GM18867 (cell line): ENCODE results near the gene RTBDN.

ENCODE experiments used
- ATAC-seq: cut with Tn5 transposase; IDR thresholded peaks from one replicate; pipeline ENCODE4 v1.9.1; 2021; ENCODE audit warnings: mild to moderate bottlenecking, moderate library complexity; ENCODE audit not compliant: unreplicated experiment

RTBDN gene

DNA sequence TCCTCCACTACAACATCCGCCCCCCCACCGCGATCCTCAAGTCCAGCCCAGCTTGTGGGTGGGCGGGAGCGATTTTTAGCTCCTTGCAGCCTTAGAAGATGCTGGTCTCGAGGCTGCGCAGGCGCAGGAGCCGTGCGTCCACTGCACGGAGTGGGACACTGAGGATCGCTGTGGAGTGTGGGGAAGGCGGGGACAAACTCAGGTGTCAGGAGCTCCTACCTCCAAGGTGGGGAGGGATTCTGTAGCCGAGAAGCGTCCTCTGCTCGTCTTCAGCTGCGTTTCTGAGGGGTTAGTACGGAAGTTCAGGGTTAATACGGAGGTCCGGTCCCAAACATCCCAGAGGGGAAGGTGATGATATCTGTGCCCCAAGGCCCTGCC, at the start of gene RTBDN:
Gene RTBDN (minus strand): TSS at position 14 of the 378 bp plus-strand sequence. CDS start 4,600 bp downstream, outside the sequence.
- ATAC-seq: no peak

DNA sequence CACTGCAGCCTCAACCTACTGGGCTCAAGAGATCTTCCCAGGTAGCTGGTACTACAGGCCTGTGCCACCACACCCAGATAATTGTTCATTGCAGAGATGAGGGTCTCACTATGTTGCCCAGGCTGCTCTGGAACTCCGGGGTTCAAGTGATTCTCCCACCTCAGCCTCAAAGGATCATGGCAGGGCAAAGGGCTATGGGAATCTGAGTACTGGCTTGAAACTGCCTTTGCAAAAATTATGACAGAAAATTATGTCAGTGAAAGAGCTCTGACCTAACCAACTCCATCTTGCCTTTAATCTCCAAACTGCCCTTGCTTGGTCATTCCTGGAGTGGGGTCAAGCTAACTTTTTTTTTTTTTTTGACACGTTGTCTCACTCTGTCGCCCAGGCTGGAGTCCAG, 48.2 kb upstream of the RTBDN start:
- no peak for ATAC-seq

DNA sequence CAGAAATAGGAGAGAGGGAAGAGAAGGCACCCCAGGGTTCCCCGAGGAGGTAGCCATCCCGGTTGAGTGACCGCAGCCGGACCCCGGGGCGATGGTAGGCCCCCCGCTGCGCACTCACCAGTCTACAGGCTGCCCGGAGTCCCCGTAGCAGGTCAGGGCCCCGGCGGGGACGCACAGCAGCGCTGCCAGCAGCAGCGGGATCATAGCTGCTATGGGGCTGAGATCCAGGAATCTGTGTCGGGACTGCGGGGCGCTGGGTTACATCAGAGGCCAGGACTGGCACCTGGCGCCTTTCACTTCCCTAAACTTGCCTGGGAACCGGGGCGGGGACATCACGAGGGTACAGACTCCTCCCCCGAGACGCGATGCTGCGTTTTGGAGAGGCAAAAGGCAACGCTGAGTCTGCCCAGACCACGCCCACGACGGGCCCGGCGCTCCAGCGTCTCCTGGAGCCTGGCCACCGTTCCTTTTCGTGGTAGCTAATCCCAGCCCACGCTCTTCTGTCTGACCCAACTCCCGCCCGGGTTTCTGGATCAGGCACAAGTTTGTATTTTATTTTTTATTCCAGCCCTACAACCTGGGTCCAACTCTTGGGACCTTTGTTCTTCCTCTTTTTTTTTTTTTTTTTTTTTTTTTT, 46.9 kb upstream of the RTBDN start, which contains the start of gene DNASE2:
Gene DNASE2 (minus strand): TSS at position 278 of the 637 bp plus-strand sequence. CDS start 74 bp downstream, at position 204.
- ATAC-seq: peak; percentile 85

DNA sequence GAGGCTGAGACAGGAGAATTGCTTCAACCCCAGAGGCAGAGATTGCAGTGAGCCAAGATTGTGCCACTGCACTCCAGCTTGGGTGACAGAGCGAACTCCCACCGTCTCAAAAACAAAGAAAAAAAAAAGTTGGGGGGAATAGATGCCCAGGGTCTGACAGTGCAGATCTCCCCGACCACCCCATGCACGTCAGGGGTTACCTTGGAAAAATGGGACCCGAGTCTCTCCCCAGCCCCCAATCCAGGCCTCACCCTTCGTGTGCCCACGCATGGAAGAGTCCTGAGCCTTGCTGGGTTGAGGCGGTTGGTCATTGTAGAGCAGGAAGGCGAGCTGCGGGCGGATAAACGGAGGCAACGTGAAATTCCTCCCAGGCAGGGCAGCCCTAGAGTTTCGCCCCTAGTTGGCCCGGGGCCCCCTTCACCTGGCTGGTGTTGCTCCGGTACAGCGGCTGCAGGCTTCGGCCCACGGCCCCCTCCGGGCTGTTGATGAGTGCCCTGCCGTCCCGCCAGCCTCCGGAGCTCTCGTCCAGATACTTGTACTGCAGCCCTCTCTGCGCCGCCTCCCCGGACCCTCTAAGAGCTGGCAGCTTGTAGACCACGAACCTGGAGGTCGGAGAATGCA, 46.3 kb upstream of the RTBDN start:
- ATAC-seq: peak; percentile 8

DNA sequence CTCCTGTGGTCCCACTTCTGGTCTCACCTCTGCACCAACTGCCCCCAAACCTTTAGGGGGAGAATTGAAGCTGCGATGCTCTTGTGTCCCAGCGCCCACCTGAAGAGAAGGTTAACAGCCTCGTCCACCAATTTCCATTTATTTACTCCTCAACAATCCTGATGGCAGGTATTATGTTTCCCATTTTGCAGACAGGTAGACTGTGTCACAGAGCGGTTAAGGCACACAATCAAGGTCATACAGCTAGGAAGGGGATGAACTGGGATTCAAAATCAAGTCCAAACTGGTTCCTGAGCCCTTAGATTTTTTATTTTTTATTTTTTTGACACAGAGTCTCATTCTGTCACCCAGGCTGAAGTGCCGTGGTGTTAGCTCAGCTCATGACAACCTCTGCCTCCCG, 40.7 kb upstream of the RTBDN start:
- ATAC-seq: no peak

DNA sequence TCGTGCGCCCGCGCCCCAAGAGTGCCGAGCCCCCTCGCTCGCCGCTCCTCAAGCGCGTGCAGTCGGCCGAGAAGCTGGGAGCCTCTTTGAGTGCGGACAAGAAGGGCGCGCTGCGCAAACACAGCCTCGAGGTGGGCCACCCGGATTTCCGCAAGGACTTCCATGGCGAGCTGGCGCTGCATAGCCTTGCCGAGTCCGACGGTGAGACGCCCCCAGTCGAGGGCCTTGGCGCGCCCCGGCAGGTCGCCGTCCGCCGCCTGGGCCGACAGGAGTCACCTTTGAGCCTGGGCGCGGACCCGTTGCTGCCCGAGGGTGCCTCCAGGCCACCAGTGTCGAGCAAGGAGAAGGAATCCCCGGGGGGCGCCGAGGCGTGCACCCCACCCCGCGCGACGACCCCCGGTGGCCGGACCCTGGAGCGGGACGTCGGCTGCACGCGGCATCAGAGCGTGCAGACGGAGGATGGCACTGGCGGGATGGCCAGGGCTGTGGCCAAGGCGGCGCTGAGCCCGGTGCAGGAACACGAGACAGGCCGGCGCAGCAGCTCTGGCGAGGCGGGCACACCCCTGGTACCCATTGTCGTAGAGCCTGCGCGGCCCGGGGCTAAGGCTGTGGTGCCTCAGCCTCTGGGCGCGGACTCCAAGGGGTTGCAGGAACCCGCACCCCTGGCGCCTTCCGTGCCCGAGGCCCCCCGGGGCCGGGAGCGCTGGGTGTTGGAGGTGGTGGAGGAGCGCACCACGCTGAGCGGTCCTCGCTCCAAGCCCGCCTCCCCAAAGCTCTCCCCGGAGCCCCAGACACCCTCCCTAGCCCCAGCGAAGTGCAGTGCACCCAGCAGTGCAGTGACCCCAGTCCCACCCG, 39.7 kb upstream of the RTBDN start:
- ATAC-seq: no peak

DNA sequence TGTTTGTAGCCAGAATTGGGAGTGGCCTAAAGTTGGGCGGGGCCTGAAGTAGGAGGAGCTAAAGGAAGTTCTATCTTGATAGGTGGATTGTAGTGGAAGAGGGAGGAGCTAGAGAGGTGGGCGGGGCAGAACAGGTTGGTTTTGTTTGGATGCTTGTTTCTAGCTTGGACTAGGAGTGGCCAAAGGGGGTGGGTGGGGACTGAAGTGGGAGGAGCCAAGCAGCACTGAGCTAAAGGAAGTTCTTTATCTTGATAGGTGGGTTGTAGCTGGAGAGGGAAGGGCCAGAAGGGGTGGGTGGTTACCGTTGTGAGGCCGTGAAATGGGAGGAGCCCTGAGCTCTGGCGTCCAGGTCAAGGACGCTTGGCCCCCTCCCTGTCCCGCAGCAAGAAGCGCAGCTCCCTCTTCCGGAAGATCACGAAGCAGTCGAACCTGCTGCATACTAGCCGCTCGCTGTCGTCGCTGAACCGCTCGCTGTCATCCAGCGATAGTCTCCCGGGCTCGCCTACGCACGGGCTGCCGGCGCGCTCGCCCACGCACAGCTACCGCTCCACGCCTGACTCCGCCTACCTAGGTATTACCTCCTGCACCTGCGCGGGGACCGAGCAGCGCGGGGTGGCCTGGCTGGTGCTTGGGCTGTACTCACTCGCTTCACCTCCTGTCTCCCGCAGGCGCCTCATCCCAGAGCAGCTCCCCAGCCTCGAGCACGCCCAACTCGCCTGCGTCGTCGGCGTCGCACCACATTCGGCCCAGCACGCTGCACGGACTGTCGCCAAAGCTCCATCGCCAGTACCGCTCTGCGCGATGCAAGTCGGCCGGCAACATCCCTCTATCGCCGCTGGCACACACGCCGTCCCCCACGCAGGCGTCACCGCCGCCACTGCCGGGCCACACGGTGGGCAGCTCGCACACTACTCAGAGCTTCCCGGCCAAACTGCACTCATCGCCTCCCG, 38.8 kb upstream of the RTBDN start:
- ATAC-seq: peak; percentile 43

DNA sequence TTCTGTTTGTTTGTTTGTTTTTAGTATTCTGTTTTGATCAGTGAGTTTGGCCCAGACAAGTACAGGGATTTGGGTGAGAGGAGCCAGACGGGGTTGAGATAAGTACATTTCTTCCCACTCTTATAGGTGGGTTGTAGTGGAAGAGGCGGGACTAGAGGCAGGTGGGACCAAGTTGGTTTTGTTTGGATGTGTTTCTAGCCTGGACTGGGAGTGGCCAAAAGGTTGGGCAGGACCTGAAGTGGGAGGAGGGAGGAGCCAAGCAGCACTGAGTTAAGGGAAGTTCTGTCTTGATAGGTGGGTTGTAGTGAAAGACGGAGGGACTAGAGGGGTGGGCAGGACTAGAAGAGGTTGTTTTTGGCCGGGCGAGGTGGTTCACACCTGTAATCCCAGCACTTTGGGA, 37.9 kb upstream of the RTBDN start:
- ATAC-seq: no peak

DNA sequence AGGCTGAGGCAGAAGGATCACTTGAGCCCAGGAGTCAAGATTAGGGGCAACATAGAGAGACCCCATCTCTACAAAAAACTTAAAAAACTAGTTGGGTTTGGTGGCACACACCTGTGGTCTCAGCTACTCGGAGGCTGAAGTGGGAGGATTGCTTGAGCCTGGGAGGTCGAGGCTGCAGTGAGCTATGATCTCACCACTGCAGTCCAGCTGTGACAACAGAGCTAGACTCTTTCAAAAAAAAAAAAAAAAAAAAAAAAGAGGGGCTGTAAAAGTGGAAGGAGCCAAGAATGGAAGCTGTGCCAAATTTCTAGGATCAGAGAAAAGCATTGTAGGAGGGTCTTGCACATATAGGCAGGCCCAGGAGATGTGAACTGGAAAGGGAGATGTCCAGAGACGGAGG, 37.3 kb upstream of the RTBDN start:
- no peak for ATAC-seq

DNA sequence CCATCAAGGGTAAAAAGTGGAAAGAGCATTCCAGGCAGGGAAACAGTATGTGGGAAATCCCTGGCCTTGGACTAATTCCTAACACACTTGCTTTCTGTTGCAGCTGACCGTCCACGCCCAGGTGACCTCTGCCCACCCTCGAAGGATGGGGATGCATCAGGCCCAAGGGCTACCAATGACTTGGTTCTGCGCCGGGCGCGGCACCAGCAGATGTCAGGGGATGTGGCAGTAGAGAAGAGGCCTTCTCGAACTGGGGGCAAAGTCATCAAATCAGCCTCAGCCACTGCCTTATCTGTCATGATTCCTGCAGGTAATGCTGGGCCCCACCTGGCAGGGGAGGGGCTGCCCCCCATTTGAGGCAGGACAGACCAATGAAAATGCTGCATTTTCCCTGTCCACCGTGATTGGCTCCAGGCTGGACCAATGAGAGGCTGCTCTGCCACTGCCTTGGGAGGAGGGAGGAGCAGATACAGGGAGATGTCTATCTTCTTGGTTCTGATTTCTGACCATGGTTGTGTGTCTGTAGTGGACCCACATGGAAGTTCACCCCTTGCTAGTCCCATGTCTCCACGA, 34.2 kb upstream of the RTBDN start:
- no peak for ATAC-seq

DNA sequence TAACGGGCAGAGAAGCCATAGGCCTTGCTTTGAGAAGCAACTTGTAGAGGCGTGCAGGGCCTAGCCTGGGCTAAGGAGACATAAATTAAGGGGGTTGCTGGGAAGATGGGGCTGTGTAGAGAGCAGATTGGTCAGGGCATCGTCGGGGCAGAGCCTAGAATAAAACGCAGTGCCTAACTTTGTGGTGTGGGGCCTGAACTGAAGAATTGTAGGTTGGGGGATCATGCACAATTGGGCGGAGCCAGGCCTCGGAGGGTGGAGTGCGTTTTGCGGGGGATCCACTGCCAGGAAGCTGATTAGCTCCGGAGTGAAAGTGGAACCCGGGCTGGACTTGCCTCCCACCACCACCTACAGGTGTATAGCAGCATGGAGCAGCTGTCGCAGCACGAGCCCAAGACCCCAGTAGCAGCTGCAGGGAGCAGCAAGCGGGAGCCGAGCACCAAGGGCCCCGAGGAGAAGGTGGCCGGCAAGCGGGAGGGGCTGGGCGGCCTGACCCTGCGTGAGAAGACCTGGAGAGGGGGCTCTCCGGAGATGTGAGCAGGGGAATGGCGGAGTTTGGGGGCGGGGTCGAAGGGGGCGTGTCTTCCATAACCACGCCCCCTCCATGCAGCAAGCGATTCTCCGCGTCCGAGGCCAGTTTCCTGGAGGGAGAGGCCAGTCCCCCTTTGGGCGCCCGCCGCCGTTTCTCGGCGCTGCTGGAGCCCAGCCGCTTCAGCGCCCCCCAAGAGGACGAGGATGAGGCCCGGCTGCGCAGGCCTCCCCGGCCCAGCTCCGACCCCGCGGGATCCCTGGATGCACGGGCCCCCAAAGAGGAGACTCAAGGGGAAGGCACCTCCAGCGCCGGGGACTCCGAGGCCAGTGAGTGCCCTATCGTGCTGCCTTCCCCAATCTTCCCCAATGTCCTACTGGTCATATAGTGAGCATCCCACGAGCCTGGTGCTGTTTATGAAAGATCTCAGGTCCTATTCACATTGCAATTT, 33.0 kb upstream of the RTBDN start:
- ATAC-seq: no peak

DNA sequence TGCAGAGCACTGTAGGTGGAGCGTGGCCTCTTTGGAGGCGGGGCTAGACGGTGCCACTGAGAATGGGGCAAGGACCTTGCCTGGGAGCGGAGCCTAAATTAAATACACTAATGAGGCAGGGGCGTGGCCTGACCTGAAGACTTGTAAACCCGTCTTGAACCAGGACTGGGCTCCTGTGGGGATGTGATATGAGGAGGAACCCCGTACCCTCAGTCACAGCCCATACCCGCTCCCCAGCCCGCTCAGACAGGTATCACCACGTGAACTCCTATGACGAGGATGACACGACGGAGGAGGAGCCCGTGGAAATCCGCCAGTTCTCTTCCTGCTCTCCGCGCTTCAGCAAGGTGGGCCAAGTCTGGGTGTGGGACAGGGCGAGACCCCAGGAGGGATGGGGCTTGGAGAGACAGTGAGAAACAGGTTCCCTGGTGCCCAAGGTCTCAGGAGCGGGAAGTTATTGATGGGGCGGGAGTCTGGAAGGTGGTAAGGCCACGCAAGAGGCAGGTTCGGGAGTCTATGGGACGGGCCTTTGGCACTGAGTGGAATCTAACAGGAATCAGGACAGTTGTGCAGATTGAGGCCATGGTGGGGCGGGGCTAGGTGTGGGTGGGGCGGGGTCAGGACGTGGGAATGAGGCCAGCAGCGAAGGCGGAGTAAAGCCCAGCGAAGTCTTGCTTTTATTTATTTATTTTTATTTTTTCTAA, 32.2 kb upstream of the RTBDN start:
- no peak for ATAC-seq

DNA sequence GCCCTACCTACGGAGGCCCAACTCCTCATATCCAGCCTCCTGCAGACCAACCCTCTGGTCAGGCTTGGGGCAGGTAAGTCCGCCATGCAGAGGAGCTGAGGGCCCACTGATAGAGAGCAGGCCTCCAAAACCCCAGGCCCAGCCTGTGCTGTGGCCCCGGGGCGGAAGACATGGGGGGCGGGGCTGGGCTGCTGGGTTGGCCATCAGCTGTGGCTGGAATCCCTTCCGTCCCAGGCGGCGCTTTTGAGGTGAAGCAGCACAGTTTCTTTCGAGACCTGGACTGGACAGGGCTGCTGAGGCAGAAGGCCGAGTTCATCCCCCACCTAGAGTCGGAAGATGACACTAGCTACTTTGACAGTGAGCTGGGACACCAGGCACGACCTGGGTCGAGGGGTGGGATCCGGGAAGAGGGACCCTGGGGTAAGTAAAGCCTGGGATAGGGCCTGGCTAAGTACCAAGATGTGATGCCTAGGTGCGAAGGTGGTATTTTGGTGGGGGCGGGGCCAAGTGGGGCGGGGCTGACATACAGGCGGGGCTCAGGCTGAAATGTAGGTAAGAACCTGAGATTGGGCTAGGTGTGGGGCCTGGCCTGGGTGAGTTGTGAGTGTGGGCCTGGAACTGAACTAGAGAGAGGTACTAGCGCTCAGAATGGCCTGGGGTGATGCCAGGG, 31.5 kb upstream of the RTBDN start:
- ATAC-seq: no peak

DNA sequence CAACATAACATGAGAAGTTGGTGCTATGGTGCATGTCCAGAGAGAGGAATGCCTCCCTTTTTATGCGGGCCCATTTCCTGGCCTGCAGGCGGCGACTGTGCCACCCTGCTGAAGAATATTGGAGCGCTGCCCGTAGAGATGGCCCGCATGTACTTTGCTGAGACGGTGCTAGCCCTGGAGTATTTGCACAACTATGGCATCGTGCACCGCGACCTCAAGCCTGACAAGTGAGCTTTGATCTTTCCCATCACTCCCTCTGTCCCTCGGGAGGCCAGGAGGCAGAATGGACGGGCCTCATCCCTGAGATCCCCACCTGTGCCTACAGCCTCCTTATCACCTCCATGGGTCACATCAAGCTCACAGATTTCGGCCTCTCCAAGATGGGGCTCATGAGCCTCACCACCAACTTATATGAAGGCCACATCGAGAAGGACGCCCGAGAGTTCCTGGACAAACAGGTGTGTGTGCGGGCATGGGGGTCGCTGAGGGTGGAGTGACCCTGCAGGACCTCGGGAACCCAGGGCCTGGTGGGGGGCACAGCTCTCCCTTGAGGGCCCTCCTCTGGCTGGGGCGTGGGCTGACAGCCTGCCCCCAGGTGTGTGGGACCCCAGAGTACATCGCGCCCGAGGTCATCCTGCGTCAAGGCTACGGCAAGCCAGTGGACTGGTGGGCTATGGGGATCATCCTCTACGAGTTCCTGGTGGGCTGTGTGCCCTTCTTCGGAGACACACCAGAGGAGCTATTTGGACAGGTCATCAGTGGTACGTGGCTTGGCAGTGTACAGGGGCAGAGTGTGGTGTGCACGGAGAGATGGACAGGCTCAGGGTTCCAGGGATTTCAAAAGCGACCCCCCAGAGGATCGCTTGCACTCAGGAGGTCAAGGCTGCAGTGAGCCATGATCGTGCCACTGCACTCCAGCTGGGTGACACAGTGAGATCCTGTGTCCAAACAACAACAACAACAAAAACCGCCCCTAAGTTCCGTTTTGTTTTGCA, 30.6 kb upstream of the RTBDN start:
- no peak for ATAC-seq

DNA sequence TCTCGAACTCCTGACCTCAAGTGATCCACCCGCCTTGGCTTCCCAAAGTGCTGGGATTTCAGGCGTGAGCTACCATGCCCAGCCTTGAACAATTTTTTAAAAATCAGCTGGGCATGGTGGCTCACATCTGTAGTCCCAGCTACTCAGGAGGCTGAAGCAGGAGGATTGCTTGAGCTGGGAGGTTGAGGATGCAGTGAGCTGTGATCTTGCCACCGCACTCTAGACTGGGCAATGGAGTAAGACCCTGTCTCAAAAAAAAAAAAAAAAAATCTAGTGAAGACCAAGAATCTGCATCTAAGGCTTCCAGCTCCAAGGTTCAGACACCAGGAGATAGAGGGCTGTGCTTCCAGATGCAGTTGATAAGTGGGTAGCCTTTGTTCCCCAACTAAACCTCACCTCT, 29.8 kb upstream of the RTBDN start:
- ATAC-seq: no peak

DNA sequence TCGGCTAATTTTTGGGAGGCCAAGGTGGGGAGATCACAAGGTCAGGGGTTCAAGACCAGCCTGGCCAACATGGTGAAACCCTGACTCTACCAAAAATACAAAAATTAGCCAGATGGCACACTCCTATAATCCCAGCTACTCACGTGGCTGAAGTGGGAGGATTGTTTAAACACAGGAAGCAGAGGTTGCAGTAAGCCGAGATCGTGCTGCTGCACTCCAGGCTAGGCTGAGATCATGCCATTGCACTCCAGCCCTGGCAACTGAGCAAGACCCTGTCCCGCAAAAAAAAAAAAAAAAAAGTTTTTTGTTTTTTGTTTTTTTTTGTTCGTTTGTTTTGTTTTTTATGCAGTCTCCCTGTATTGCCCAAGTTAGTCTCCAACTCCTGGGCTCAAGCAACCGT, 25.2 kb upstream of the RTBDN start:
- no peak for ATAC-seq
